ENCODE results near the gene AQP10. TPM values are rescaled to one million over a fixed set of nuclear protein-coding genes. Genes with fewer than 3 reads are reported as not detected.
A peak's percentile ranks its signal among the peaks of the same experiment; 100 is the strongest.

The AQP10 gene
- total and polyA plus RNA-seq, 9 of the 15 experiments (the other 6 are each of a cell fraction or from before 2014, with no cell fraction given), result 0.37 to 9.7 (median 1.9) TPM

DNA sequence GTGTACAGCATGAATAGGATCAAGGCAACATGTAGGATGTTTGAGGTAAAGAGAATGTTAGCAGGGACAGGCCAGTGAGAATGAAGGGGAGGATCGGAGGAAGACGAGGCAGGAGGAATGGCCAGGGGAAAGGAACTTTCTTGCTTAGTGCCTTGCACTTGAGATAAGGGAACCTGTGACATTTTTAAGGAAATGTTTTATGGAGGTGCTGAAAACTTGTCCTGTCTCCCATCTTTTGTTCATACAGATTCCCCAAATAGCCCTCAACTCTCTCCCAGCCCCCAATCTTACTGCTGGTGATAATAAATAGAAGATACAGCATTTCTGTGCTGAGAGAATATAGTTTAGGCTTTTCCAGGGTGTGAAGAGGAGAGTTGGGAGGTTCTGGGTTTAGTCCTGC is 18.0 kb downstream of the AQP10 start (continued):
- TF ChIP-seq TCF3 (CRISPR knock-in tag; IDR thresholded peaks at IDR 0.05) (peak; percentile 37; the same call in 1 of the 2 replicates), ZNF695 (CRISPR knock-in tag; IDR thresholded peaks at IDR 0.05) (no peak), CAMTA2 (CRISPR knock-in tag; conservative IDR thresholded peaks at IDR 0.05) (no peak), BHLHE40 (IDR thresholded peaks at IDR 0.05; ENCODE audit: low read length) (no peak), CHD2 (IDR thresholded peaks at IDR 0.05; ENCODE audit: low read depth, low read length) (no peak), ASH1L (IDR thresholded peaks at IDR 0.05; ENCODE audit: borderline replicate concordance, low read depth, partially characterized antibody) (no peak), HDAC6 (IDR thresholded peaks at IDR 0.05; ENCODE audit: low read depth, low read length) (no peak), POLR2G (IDR thresholded peaks at IDR 0.05; ENCODE audit: low read depth, low read length) (no peak), POLR2B (IDR thresholded peaks at IDR 0.05; ENCODE audit: low read depth, partially characterized antibody) (no peak), MYNN (IDR thresholded peaks at IDR 0.05) (no peak), MYNN (CRISPR knock-in tag; IDR thresholded peaks at IDR 0.05) (no peak), STAT5B (CRISPR knock-in tag; IDR thresholded peaks at IDR 0.05) (no peak), MXI1 (IDR thresholded peaks at IDR 0.05; ENCODE audit: low read depth, low read length) (no peak), HDGF (IDR thresholded peaks at IDR 0.05) (no peak), EP400 (IDR thresholded peaks at IDR 0.05) (no peak)
- TF ChIP-seq, protein P1, sequence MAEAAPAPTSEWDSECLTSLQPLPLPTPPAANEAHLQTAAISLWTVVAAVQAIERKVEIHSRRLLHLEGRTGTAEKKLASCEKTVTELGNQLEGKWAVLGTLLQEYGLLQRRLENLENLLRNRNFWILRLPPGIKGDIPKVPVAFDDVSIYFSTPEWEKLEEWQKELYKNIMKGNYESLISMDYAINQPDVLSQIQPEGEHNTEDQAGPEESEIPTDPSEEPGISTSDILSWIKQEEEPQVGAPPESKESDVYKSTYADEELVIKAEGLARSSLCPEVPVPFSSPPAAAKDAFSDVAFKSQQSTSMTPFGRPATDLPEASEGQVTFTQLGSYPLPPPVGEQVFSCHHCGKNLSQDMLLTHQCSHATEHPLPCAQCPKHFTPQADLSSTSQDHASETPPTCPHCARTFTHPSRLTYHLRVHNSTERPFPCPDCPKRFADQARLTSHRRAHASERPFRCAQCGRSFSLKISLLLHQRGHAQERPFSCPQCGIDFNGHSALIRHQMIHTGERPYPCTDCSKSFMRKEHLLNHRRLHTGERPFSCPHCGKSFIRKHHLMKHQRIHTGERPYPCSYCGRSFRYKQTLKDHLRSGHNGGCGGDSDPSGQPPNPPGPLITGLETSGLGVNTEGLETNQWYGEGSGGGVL (CRISPR knock-in tag; IDR thresholded peaks at IDR 0.05), result no peak
- TF ChIP-seq, protein P2, sequence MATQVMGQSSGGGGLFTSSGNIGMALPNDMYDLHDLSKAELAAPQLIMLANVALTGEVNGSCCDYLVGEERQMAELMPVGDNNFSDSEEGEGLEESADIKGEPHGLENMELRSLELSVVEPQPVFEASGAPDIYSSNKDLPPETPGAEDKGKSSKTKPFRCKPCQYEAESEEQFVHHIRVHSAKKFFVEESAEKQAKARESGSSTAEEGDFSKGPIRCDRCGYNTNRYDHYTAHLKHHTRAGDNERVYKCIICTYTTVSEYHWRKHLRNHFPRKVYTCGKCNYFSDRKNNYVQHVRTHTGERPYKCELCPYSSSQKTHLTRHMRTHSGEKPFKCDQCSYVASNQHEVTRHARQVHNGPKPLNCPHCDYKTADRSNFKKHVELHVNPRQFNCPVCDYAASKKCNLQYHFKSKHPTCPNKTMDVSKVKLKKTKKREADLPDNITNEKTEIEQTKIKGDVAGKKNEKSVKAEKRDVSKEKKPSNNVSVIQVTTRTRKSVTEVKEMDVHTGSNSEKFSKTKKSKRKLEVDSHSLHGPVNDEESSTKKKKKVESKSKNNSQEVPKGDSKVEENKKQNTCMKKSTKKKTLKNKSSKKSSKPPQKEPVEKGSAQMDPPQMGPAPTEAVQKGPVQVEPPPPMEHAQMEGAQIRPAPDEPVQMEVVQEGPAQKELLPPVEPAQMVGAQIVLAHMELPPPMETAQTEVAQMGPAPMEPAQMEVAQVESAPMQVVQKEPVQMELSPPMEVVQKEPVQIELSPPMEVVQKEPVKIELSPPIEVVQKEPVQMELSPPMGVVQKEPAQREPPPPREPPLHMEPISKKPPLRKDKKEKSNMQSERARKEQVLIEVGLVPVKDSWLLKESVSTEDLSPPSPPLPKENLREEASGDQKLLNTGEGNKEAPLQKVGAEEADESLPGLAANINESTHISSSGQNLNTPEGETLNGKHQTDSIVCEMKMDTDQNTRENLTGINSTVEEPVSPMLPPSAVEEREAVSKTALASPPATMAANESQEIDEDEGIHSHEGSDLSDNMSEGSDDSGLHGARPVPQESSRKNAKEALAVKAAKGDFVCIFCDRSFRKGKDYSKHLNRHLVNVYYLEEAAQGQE (IDR thresholded peaks at IDR 0.05; ENCODE audit: borderline replicate concordance), result no peak
- TF ChIP-seq, protein P2 (CRISPR knock-in tag; IDR thresholded peaks at IDR 0.05; ENCODE audit: low read depth), result no peak
- TF ChIP-seq, protein P3, sequence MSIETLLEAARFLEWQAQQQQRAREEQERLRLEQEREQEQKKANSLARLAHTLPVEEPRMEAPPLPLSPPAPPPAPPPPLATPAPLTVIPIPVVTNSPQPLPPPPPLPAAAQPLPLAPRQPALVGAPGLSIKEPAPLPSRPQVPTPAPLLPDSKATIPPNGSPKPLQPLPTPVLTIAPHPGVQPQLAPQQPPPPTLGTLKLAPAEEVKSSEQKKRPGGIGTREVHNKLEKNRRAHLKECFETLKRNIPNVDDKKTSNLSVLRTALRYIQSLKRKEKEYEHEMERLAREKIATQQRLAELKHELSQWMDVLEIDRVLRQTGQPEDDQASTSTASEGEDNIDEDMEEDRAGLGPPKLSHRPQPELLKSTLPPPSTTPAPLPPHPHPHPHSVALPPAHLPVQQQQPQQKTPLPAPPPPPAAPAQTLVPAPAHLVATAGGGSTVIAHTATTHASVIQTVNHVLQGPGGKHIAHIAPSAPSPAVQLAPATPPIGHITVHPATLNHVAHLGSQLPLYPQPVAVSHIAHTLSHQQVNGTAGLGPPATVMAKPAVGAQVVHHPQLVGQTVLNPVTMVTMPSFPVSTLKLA (conservative IDR thresholded peaks at IDR 0.05), result no peak
- TF ChIP-seq, protein P4, sequence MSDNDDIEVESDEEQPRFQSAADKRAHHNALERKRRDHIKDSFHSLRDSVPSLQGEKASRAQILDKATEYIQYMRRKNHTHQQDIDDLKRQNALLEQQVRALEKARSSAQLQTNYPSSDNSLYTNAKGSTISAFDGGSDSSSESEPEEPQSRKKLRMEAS (CRISPR knock-in tag; IDR thresholded peaks at IDR 0.05), result no peak
